HG02571 (cell line): ENCODE measurements around the gene IFNA4.
"Not testable (repeated sequence)": the region's sequence is repeated elsewhere in the genome, so short reads cannot be mapped to it uniquely, and the experiment has no call there.

Experiments
- ATAC-seq: cut with Tn5 transposase; IDR thresholded peaks from one replicate; pipeline ENCODE4 v1.9.1; 2021; ENCODE audit warnings: mild to moderate bottlenecking, moderate library complexity; ENCODE audit not compliant: unreplicated experiment

Gene IFNA4

DNA sequence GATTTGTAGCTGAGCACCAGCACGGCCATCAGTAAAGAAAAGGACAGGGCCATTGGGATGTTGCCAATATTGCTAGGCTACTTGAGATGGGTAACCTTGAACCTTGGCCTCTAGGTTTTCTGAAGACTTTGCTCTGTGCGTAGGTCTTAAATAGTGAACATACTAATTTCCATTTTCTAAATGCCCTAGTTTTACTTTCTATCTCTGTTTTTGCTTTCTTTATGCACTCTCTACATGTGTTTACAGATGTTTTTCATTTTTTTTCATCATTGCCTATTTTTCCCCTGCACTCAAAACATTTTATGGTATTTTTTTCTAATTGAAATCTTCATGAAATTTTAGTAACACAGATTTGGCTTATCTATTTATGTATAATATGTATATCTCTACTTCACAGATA, 20.8 kb downstream of the IFNA4 start, which contains the start of gene IFNA21:
Gene IFNA21 (minus strand): TSS at position 101 of the 400 bp plus-strand sequence. CDS start 48 bp downstream, at position 53.
- not testable (repeated sequence) for ATAC-seq

DNA sequence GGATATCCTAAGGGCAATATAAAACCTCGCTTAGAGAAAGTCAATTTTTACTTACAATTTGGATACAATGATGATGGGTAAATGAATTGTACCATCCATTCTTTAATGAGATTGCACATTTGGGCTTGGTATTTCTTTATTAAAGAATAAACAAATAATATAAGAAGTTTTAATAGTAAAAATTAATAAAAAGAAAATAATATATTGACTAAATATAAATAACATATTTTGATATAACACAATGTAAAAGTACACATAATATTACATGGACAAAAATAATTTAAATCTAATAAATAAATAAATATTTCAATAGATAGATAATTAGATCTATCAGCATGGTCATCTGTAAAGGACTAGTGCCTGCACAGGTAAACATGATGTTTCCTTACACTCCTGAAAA, 21.9 kb downstream of the IFNA4 start:
- no peak for ATAC-seq

DNA sequence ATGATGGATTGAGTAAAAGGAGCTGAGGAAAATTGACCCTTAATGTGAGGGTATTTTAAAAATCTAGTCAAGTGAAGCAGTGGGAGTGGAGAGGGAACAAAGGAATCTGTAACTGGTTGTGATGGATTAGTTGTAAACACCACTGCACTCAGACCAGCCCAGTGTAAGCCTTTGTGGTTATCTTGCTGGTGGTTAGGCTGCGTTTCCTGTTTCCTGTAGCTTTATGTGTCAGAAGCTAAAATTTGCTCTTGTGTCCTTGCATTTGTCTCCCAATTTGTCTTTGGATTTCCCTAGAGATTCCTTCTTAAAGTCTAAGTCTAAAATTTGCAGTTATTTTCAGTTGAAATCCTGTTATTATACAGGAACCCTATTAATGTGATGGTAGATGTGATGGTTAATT, 27.2 kb downstream of the IFNA4 start:
- ATAC-seq = peak; percentile 71

DNA sequence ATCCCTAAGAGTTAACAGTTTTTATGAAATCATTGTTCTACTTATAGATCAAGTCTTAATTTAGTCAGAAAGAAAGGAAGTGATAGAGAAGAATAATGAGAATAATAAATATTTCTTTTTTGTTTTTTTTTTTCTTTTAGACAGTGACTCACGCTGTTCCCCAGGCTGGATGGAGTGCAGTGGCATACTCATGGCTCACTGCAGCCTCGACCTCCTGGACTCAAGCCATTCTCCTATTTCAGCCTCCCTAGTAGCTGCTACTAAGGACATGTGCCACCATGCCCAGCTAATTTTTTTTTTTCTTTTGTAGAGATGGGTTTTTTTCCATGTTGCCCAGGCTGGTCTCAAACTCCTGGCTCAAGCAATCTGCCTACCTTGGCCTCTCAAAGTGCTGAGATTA, 31.9 kb downstream of the IFNA4 start:
- no peak for ATAC-seq

DNA sequence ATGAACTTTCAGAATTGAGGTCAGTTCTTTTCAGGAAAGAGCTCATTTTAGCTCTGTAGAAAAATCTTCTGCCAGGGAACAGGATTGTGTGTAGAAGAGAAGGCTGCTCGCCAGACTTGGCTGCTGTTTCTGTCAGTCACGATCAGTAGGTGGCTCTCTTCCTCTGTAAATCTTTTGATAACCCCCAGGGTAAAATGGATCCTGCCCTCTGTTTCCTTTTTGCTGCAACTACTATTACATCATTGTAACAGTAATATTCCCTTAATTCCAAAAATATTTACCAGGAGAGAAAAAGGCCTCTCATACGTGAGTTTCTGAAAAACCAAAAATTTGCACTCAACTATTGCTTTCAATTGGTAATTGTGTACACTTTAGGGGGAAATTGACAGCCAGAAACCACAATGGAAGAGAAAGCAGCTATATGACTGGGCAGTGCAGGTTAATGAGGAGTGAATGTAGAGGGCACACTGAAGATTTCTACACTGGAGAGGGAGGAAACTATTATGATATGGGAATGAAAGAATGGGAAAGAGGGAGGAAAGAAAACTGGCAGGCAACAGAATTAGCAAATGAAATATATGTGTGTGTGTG, 33.3 kb downstream of the IFNA4 start:
- ATAC-seq = peak; percentile 88

DNA sequence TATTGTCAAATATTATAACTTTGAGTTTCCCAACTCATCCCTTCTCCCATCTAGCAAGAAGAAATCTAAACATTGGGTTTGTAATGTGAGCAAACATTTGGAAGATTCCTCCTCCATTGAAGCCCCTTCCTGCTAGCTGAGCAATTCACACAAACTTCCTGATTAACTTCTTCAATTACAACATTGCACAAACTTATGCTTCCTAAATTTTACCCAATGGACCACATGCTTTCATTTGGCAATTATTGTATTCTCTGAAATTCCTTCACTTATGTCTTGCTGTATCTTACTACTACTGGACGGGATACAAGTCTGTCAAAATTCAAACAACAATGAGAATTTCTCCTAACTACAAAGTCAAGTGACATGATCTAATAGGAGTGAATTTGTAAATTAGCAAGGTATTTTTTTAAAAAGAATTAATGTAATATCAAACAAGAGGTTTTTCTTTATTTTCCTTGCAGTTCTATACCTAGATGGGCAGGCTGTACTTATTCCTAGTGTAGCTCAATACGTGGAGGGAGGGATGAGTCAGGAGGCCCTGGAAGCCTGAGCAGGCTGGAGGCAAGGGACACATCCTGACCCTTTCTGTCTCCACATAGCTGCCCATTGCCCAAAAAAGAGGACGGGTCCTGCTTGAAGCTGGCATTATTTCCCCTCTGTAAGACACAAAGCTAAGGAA, 33.9 kb downstream of the IFNA4 start:
- peak; percentile 26 for ATAC-seq

DNA sequence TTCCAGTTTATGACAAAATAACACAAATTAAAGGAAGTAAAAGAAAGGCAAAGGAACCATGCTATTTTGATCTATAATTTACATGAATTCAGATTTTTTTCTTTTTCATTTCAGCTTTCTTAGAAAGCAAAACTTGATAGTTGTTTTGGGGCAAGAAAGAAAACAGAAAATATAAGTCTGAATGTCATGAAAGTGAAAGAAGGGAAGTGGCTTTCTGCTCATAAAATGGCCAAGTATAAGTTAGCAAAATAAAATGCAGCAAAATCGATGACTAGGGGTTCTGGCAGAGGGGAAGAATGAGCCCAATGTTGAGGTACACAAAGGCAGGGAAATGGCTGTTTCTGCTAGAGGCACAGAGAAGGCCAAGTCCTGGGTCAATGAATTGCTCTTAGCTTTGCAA, 42.8 kb downstream of the IFNA4 start:
- no peak for ATAC-seq

DNA sequence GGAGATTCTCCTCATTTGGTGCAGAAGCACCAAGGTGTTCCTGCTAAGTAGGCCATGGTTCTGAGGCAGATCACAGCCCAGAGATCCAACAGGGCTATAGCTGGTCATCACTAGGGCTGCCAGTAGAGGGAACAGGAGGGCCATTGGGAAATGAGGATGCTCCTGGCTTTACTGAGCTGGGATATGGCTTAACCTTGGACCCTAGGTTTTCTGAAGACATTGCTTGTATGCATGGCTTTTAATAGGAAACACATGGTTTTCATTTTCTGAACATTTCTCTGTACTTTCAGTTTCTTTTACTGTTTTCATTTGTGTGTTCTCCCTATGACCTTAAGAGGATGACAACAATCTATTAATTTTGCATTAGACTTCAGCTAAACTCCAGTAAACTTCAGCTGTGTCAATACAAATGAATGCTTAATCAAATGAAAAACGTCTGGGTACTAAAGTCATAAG, 45.9 kb downstream of the IFNA4 start, which contains the start of gene IFNW1:
Gene IFNW1 (minus strand): TSS at position 406 of the 456 bp plus-strand sequence. CDS start 262 bp downstream, at position 144.
- ATAC-seq = peak; percentile 81

DNA sequence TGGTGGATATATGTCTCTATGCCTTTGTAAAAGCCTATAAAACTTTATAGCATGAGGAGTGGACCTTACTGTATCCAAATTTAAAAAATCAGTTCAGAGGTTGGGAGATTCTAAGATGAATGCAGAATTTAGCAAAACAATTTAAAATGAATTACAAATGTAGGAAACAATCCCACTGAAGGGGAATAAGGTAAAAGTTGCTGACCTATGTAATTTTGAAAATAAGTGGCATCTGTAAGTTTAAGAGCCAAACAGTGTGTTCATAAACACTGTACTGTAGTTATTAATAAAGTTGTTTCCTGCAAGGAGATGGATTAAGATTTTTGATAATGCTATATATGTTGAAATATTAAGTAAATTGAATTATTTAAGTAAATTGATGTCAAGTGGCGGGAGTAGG, 50.4 kb downstream of the IFNA4 start:
- no peak for ATAC-seq
